Type B pancreatic cell (in vitro differentiated cells): ENCODE data around the gene CLMN. TPM values are rescaled to one million over a fixed set of nuclear protein-coding genes. Genes with fewer than 3 reads are reported as not detected.

Experiments
- DNase-seq: peaks from one replicate; pipeline ENCODE4 v3.0.0; 2021; ENCODE audit warnings: mixed read lengths; ENCODE audit not compliant: unreplicated experiment; ENCODE audit errors: extremely low spot score
- H3K27ac Mint-ChIP-seq: 2 replicates; pipeline ENCODE4 v1.8.0; 2021; ENCODE audit warnings: mild to moderate bottlenecking, mixed read lengths
- H3K27me3 Mint-ChIP-seq: 2 replicates; pipeline ENCODE4 v1.8.0; 2021; ENCODE audit warnings: mixed read lengths
- H3K36me3 Mint-ChIP-seq: 2 replicates; pipeline ENCODE4 v1.8.0; 2021; ENCODE audit warnings: mixed read lengths
- H3K4me1 Mint-ChIP-seq: one replicate; pipeline ENCODE4 v1.8.0; 2021; ENCODE audit warnings: mixed read lengths; ENCODE audit not compliant: unreplicated experiment
- H3K4me3 Mint-ChIP-seq: 2 replicates; pipeline ENCODE4 v1.8.0; 2021; ENCODE audit warnings: mild to moderate bottlenecking, mixed read lengths
- H3K9me3 Mint-ChIP-seq: 2 replicates; pipeline ENCODE4 v1.8.0; 2021; ENCODE audit warnings: mixed read lengths
- total RNA-seq: library from RNA; stranded (reverse); gene quantifications from 2 replicates; pipeline ENCODE4 v1.2.1, GENCODE V29; 2021; ENCODE audit warnings: low replicate concordance
- TF ChIP-seq, protein P1 (sequence below): fragments of 200-600 bp; sonication (generic); conservative IDR thresholded peaks from 2 replicates; pipeline ENCODE4 v1.5.0; 2021; ENCODE audit warnings: antibody characterized with exemption, mild to moderate bottlenecking

CLMN gene
- total RNA-seq, 1 donor from 2014 or later = 23.0 TPM

DNA sequence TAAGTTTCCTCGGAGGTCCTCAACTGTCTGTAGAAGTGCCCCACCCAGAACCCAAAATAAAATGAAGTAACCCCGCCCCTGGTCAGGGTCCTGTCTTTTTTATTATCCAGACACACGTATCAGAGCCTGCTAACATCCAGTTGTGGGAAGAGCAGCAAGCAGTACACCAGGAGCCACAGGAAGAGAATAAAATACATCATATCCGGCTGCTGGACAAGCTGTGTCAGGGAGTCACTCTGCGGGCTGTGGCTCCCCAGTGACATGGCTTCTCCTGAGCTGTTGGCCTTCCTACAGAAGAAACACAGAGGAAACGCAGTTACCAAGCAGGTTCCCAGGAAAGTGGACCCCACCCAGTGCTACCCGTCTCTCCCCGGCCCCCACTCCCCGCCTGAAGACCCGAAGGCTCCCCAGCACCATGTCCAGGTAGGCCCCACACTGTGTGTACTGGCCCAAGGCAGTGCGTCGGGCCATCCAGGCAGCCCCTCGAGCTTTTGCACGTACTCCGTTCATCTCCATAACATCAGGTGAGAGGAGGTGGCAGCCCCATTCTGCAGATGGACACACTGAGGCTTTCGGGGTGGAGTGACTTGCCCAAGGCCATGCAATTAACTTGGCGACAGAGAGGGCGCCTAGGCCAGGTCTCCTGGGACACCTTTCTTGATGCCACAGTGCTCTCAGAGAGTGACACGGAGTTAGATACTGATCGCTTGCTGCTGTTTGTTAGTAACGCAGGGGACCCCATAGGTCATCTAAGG, 128.1 kb downstream of the CLMN start:
- no peak overlapping the region for H3K27ac Mint-ChIP-seq
- H3K4me3 Mint-ChIP-seq = no peak overlapping the region
- TF ChIP-seq, protein P1, sequence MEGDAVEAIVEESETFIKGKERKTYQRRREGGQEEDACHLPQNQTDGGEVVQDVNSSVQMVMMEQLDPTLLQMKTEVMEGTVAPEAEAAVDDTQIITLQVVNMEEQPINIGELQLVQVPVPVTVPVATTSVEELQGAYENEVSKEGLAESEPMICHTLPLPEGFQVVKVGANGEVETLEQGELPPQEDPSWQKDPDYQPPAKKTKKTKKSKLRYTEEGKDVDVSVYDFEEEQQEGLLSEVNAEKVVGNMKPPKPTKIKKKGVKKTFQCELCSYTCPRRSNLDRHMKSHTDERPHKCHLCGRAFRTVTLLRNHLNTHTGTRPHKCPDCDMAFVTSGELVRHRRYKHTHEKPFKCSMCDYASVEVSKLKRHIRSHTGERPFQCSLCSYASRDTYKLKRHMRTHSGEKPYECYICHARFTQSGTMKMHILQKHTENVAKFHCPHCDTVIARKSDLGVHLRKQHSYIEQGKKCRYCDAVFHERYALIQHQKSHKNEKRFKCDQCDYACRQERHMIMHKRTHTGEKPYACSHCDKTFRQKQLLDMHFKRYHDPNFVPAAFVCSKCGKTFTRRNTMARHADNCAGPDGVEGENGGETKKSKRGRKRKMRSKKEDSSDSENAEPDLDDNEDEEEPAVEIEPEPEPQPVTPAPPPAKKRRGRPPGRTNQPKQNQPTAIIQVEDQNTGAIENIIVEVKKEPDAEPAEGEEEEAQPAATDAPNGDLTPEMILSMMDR = no peak
- H3K27me3 Mint-ChIP-seq = no peaks in the 10 kb centered on the region
- peaks cover 13% of the 10 kb centered on the region for H3K36me3 Mint-ChIP-seq
- peaks cover 15% of the 10 kb centered on the region for H3K4me1 Mint-ChIP-seq
- no peak for DNase-seq
- H3K9me3 Mint-ChIP-seq = peaks cover 10% of the 10 kb centered on the region

DNA sequence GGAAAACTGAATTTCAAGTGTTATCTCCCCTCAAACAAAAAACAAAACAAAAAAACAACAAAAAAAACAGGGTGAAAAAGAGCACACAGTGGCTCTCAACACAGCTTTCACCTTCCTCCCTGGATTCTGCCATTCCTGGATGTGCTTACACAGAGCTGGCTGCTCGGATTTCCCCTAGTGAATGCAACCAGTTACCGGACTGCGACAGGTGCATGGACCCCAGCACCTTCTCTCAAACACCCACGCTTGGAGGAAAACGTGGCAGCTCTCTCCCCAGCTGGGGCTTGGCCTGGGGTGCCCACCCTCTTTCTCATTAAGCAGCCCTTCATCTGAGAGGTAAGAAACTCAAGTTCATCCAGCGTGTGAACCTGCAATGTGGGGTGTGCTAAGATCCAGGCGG, 128.9 kb downstream of the CLMN start:
- peaks cover 10% of the 10 kb centered on the region for H3K9me3 Mint-ChIP-seq
- no peak for DNase-seq
- no peaks in the 10 kb centered on the region for H3K27me3 Mint-ChIP-seq
- H3K4me3 Mint-ChIP-seq = no peak overlapping the region
- TF ChIP-seq, protein P1 = no peak
- peaks cover 10% of the 10 kb centered on the region for H3K36me3 Mint-ChIP-seq
- H3K27ac Mint-ChIP-seq = no peak overlapping the region
- peaks cover 9% of the 10 kb centered on the region for H3K4me1 Mint-ChIP-seq

DNA sequence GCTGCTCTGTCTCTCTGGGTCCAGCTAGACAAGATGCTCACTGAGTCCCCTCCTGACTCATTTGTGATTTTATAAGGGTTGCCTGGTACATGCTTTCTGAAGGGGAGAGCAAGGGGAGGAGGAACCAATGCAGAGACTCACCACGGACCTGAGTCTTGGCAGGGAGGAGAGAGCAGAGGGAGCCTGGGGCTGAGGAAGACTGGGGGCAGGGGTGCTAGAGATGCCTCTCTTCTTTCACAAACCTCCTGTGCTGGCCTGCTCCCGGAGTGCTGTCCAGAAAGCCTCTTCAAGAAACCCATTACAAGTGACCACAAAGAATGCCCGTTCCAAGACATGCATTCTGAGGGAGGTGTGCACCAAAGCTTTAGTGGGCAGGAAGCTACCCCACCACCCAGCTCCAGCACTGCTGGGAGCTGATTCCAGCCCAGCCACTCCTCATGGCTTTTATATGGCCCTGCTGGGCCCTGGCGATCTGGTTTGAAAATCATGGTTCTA, 129.3 kb downstream of the CLMN start:
- Mint-ChIP-seq H3K36me3 (peaks cover 10% of the 10 kb centered on the region), H3K27me3 (no peaks in the 10 kb centered on the region), H3K9me3 (peaks cover 10% of the 10 kb centered on the region), H3K27ac (no peak overlapping the region), H3K4me1 (peaks cover 7% of the 10 kb centered on the region), H3K4me3 (no peak overlapping the region)
- TF ChIP-seq, protein P1 = no peak
- DNase-seq = no peak

DNA sequence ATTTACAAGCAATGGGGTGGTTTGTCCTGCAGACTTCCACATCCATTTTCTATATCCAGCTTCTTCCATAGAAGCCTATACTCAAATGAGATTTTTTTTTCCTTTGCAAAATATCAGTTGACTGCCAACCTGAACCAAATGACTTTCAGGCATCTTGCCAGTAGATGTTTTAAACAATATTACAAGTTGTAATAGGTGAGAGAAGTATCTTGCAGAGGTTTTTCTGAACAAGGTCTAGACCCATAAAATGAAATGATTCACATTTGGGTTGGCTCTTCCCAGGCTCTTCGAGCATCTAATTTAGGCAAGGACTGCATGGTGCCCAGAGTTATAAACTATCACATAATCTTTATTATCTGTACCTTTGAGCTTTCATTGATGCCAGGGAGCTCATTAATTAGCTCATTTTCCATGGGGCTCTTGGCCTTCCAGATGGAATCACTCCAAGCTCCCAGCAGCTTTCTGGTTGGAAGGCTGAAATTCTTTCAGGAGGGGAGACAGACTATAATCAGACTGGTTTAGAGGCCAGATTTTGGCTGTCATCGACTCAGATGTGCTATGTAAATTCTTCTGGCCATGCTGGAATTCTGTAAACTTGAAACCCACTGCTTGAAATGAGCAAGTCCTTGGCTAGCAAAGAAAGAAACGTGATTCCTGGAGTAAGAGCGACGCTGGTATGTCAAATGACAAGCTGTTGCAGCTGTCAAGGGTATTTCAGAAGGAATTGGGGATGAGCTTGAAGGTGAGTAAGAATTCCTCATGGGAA, 130.2 kb downstream of the CLMN start:
- peaks cover 10% of the 10 kb centered on the region for H3K9me3 Mint-ChIP-seq
- H3K4me1 Mint-ChIP-seq = no peaks in the 10 kb centered on the region
- H3K36me3 Mint-ChIP-seq = peaks cover 10% of the 10 kb centered on the region
- no peak overlapping the region for H3K27ac Mint-ChIP-seq
- no peak for DNase-seq
- TF ChIP-seq, protein P1 = no peak
- no peak overlapping the region for H3K4me3 Mint-ChIP-seq
- H3K27me3 Mint-ChIP-seq = no peaks in the 10 kb centered on the region

DNA sequence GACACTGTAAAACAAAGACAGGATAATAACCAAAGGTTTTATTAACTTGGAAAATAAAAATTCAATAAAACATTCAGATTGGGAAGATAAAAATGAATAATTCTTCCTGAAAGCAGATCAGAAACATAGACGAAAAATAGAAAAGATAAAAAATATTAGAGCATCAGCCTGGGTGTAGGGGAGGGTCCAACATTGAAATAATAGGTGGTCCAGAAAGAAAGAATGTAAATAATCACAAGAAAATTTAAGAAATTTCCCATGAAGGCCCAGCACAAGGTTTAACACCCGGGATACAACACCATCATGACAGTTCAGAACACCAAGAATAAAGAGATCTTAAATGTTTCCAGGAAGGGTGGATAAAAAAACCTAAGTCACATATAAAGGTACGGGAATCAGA, 131.3 kb downstream of the CLMN start:
- H3K27ac Mint-ChIP-seq = no peak overlapping the region
- peaks cover 7% of the 10 kb centered on the region for H3K4me1 Mint-ChIP-seq
- H3K4me3 Mint-ChIP-seq = no peak overlapping the region
- H3K27me3 Mint-ChIP-seq = no peaks in the 10 kb centered on the region
- TF ChIP-seq, protein P1 = no peak
- peaks cover 10% of the 10 kb centered on the region for H3K9me3 Mint-ChIP-seq
- peaks cover 10% of the 10 kb centered on the region for H3K36me3 Mint-ChIP-seq
- no peak for DNase-seq
